ENCODE measurements around the gene FMN1. TPM values are rescaled to one million over a fixed set of nuclear protein-coding genes. Genes with fewer than 3 reads are reported as not detected.

Gene FMN1
- total and polyA plus RNA-seq, 12 donors = 0.22 to 5.5 (median 3.3) TPM

DNA sequence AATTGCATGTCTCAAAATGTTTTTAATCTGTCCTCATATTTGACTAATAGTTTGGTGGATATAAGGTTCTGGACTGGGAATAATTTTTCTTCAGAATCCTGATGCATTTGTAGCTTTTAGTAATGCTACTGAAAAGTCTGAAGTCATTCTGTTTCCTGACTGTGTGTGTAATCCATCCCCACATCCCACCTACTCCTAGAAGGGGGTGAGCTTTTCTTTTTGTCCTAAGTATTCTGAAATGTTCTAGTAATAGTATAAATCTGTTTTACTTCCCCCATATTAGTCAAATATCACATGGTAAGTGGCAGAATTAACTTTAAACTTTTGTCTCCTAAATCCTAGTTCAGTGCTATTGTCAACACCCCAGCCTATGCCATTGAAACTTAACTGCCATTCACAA, 313.9 kb downstream of the FMN1 start:
- Histone ChIP-seq H3K4me3 (no peak overlapping the region), H3K27me3 (no peaks in the 10 kb centered on the region), H3K9me3 (no peaks in the 10 kb centered on the region), H3K27ac (no peak overlapping the region), H3K36me3 (peaks cover 0 to 6% (median 0%) of the 10 kb centered on the region in 9 donors), H3K4me1 (no peaks in the 10 kb centered on the region)
- TF ChIP-seq, protein P1, sequence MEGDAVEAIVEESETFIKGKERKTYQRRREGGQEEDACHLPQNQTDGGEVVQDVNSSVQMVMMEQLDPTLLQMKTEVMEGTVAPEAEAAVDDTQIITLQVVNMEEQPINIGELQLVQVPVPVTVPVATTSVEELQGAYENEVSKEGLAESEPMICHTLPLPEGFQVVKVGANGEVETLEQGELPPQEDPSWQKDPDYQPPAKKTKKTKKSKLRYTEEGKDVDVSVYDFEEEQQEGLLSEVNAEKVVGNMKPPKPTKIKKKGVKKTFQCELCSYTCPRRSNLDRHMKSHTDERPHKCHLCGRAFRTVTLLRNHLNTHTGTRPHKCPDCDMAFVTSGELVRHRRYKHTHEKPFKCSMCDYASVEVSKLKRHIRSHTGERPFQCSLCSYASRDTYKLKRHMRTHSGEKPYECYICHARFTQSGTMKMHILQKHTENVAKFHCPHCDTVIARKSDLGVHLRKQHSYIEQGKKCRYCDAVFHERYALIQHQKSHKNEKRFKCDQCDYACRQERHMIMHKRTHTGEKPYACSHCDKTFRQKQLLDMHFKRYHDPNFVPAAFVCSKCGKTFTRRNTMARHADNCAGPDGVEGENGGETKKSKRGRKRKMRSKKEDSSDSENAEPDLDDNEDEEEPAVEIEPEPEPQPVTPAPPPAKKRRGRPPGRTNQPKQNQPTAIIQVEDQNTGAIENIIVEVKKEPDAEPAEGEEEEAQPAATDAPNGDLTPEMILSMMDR (IDR thresholded peaks at IDR 0.05) = no peak
- no peak for DNase-seq
- ATAC-seq = no peak
- intact Hi-C loops (cut with DNase I) = no loop called here

DNA sequence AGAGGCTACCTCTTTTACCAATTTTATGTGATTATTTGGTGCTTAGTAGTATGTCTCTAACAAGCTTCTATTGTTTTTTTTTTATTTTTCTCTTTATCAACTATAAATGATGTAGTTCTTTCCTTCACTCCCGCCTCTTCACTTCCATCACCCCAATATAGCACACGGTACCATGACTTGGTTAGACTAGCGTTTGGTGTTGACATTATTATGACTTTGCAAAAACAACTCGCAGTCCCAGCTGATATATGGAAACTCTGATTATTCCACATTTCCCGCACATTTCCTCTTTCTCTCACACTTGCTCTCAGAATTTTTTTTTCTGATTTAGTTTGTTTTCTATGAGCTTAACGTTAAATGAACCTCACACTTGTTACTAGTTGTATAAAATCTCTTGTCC, 314.5 kb downstream of the FMN1 start:
- no peaks in the 10 kb centered on the region for H3K9me3 ChIP-seq
- no peak overlapping the region for H3K27ac ChIP-seq
- intact Hi-C loops (cut with DNase I) = no loop called here
- no peak for DNase-seq
- H3K4me3 ChIP-seq = no peak overlapping the region
- H3K4me1 ChIP-seq = no peaks in the 10 kb centered on the region
- TF ChIP-seq, protein P1 (IDR thresholded peaks at IDR 0.05) = no peak
- no peak for ATAC-seq
- H3K36me3 ChIP-seq = peaks cover 0 to 3% (median 0%) of the 10 kb centered on the region in 9 donors
- WGBS, 2 donors = 57 to 69% methylated on average over 6 of the region's 6 CpGs
- H3K27me3 ChIP-seq = no peaks in the 10 kb centered on the region

DNA sequence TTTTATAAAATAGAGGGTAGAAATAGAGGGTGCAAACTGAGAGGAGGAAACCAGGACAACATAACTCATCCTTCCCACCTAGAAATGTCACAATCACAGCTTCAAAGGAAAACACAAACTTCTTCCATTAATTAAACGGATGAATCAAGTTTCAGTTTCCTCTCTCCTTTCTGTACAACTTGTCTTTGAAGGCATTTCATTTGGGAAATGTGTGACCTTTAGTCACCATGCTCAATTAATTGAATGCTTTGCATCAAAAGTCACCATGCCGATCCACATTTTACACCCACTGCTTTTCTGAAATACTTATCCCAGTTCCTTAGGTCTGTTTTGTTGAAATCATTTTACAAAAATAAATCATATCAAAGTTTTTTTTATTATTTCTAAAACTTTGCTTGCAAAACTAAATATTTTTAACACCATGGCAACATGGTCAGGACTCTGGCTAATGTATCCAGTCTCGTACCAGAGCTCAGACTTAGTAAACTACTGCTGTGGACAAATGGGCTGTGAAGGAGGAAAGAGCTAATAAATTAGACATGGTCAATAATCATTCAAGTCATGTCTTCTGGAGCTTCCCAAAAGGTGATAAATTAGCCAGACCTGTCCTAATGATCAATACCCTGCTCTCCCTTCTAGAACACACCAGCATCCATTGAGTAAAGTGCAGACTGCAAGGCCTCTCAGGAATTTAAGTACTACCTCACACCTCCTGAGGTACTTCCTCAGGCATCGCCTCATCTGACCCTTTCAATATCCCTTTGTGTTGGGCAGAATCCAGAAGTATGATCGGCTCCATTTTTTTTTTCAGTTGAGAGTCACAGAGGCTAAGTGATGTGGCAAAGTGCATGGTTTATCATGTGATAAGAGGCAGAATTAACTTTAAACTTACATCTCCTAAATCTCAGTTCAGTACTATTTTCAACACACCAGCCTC, 315.4 kb downstream of the FMN1 start:
- TF ChIP-seq, protein P1 (IDR thresholded peaks at IDR 0.05) = no peak
- intact Hi-C loops (cut with DNase I) = no loop called here
- H3K4me3 ChIP-seq = no peak overlapping the region
- H3K27me3 ChIP-seq = no peaks in the 10 kb centered on the region
- H3K27ac ChIP-seq = no peak overlapping the region
- no peaks in the 10 kb centered on the region for H3K36me3 ChIP-seq
- ATAC-seq (no peak), DNase-seq (no peak)
- H3K4me1 ChIP-seq = no peaks in the 10 kb centered on the region
- no peaks in the 10 kb centered on the region for H3K9me3 ChIP-seq
- WGBS, 2 donors = 61% methylated on average over 5 of the region's 5 CpGs

DNA sequence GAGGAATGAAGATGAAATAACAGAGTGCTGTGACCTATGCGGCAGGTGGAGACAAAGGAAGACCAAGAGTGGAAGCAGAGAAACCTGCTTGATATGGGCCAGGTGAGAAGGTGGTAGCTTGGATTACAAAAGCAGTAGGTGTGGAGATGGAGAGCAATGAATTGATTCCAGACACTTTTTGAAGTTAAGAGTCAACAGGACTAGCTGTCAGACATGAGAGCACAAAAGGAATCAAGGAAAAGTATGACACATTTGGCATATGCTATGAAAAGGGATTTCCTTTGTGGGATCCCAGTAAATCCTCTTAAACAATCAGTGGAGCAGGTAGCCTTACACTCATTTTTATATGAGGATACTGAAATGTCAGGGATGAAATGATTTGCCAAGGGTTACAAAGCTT, 316.2 kb downstream of the FMN1 start:
- Histone ChIP-seq H3K4me3 (no peak overlapping the region), H3K4me1 (no peaks in the 10 kb centered on the region), H3K36me3 (no peaks in the 10 kb centered on the region), H3K9me3 (no peaks in the 10 kb centered on the region), H3K27ac (no peak overlapping the region), H3K27me3 (no peaks in the 10 kb centered on the region)
- intact Hi-C loops (cut with DNase I) = no loop called here
- 94 to 100% methylated on average over 1 of the region's 1 CpG for WGBS, 2 donors
- TF ChIP-seq, protein P1 (IDR thresholded peaks at IDR 0.05) = no peak
- DNase-seq = no peak
- ATAC-seq = no peak
